IPS-NIHi7 (cell line): ENCODE measurements around the gene NAA10.

ENCODE experiments used
- DNase-seq: peaks from one replicate; pipeline ENCODE4 v3.0.0; 2012; ENCODE audit warnings: mixed read lengths; ENCODE audit errors: extremely low spot score

NAA10 gene

DNA sequence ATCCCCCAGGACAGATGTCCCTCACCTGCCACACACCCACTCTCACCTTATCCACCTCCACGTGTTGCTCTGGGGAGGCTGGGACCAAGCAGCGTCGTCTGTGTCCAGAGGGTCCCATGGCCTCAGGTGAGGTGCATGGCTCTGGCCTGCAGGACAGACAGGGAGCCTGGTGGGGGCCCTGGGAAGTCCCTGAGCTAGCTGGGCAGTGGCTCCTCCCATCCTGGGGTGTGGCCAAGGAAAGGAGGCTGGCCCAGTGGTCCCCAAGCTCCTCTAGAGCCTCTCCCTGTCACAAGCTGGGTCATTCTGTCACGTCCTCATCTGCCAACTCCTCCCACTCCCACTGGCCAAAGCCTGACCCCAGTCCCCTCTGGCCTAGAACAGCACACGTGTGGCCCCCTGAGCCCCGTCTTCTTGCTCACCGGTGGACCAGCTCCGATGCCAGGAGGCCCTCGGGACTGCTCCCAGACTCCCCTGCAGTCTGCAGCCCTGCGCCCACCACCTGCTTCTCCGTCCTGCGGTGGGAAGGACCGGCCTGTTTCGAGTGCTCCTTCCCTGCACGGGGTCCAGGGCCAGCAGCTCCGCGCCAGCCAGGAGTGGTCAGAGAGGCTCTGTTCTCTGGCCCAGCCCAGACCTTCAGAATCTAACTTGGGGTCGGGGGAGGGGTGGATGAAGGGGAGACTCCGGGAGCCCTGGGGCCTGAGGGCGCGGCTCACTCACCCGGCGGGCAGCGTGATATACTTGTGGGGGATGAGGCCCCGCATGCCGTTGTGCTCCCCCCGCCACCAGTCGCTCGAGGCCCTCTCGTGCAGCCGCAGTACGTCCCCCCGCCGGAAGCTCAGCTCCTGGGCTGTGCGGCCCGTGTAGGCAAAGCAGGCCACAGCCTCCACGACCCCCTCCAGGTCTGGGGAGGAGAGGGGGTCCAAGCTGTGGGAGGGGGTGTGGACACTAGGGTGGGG is 25.5 kb downstream of the NAA10 start:
- peak; percentile 49 for DNase-seq

DNA sequence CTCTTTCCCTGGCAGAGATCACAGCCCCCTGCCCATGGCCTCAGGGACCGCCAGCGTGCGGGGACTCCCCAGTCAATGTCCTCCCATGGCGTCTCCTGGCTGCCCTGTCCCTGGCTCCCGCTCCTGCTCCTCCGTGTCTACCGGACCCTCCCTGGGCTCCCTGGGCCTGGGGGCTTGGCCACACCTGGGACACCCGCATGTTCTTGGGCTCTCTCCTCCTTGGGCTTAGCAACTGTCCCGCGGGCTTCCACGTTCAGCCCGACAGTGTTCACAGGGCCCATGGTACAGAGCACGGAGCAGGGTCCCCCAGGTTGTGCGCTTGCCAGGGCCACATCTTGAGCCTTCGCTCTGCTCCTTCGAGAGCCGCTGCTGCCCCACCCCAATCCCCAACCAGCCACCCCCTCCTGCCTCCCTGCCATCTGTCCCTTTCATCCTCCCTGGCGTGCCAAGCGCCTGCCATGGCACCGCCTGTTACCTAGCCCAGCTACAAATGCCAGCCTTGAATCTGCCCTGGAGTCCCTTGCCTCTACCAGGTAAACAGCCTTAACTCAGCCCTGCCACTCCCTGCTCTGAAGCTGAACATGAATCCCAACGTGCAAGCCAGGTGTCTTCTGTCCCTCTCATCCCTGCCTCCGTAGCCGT is 26.5 kb downstream of the NAA10 start:
- no peak for DNase-seq

DNA sequence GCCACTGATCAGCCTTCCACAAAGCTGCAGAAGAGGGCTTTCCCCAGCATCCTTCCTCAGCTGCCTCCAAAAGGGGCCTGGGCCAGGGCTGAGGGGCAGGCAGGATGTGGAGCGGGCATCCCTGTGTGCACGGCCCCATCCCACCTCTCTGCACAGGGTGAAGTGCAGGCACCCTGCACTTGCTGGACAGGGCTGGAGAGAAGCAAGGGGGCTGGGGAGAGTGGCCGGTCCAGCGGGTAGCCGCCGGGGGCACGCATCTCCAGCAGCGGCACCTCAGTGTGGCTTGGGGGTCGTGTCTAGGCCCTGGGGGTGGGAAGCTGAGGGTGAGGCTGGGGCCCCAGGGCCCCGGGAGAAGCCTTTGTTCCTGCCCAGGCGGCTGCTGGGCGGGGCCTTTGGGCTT is 27.4 kb downstream of the NAA10 start:
- DNase-seq, result no peak

DNA sequence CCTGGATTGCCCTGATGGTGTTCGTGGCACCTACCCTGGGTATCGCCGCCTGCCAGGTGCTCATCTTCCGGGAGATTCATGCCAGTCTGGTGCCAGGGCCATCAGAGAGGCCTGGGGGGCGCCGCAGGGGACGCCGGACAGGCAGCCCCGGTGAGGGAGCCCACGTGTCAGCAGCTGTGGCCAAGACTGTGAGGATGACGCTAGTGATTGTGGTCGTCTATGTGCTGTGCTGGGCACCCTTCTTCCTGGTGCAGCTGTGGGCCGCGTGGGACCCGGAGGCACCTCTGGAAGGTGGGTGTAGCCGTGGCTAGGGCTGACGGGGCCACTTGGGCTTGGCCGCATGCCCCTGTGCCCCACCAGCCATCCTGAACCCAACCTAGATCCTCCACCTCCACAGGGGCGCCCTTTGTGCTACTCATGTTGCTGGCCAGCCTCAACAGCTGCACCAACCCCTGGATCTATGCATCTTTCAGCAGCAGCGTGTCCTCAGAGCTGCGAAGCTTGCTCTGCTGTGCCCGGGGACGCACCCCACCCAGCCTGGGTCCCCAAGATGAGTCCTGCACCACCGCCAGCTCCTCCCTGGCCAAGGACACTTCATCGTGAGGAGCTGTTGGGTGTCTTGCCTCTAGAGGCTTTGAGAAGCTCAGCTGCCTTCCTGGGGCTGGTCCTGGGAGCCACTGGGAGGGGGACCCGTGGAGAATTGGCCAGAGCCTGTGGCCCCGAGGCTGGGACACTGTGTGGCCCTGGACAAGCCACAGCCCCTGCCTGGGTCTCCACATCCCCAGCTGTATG is 28.5 kb downstream of the NAA10 start:
- DNase-seq, result no peak

DNA sequence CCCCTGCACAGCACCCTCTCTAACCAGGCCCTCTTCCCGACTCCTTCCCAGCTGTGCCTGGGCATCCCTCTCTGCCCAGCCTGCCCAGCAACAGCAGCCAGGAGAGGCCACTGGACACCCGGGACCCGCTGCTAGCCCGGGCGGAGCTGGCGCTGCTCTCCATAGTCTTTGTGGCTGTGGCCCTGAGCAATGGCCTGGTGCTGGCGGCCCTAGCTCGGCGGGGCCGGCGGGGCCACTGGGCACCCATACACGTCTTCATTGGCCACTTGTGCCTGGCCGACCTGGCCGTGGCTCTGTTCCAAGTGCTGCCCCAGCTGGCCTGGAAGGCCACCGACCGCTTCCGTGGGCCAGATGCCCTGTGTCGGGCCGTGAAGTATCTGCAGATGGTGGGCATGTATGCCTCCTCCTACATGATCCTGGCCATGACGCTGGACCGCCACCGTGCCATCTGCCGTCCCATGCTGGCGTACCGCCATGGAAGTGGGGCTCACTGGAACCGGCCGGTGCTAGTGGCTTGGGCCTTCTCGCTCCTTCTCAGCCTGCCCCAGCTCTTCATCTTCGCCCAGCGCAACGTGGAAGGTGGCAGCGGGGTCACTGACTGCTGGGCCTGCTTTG is 29.2 kb downstream of the NAA10 start:
- no peak for DNase-seq

DNA sequence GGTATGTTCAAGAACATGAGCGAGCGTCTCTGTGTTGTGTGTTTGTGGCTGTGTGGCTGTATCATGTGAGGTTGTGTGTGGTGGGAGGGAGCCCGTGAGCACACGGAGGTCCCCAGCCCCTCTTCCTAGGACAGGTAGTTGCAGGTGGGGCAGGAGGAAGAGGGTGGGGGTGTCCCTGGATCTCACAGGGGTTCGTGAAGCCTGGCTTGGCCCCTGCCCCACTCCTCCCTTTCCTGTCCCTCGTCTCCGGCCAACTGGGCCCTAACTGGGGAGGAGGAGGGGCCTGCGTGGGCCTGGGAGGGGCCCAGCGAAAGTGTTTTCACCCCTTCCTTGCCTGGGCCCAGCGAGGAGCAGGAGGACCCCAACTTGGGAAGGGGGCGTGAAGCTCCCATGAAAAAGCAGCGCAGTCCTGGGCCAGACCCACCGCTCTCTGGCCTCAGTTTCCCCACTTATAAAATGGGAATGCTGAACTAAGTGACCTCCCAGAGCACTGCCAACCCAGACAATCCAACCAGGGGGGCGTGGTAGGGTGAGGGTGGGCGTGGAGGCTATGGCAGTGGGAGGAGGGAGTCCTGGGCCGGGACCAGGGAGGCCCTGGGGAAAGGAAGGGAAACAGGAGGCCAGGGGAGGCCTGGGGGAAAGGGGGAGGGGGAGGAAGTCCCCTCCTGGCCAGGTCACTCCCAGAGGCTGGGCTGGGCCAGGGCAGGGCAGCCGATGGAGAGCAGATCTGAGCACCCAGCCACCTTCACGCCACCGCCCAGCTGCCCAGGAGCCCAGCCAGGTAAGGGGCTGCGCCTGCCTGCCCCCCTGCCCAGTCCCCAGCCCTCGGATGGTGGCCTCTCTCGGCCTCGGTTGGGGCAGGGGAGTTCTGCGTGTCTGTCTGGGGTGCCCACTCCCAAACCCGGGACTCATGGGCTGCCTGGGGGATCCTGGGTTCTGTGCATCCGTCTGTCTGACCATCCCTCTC is 30.6 kb downstream of the NAA10 start, which contains the start of gene AVPR2:
TSS of gene AVPR2 (plus strand) at position 683 of the 967 bp plus-strand sequence. CDS start 473 bp downstream, outside the sequence.
- DNase-seq, result no peak

DNA sequence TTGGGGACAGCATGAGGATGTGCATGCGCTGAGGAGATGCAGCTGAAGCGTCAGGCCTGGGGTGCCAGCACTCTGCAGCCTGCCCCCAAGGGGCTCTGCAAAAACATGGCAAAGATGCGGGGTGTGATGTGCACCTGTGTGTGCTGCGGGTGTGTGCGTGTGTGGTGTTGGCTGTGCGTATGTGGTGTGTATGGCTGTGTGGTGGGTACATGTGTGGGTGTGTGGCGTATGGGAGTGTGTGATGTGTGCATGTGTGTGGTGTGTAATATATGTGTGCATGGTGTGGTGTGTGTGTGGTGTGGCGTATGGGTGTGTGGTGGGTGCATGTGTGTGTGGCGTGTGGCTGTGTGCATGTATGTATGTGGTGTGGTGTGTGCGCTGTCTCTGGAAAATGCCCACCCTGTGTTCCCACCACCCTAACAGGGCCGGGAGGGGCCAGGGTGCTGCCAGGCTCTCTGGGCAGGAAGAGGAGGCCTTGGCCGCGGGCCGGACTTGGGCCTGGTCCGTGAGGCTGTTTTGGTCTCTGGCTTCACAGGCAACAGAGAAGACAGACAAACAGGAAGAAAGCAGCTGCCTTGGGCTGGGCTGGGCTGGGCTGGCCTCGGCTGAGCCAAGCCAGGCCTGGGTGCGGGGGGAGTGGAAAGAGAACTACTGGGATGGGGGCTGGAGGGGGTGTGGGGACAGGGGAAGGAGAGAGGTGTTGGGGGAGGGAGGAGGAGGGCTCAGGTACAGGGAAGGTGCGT is 31.4 kb downstream of the NAA10 start:
- DNase-seq, result no peak

DNA sequence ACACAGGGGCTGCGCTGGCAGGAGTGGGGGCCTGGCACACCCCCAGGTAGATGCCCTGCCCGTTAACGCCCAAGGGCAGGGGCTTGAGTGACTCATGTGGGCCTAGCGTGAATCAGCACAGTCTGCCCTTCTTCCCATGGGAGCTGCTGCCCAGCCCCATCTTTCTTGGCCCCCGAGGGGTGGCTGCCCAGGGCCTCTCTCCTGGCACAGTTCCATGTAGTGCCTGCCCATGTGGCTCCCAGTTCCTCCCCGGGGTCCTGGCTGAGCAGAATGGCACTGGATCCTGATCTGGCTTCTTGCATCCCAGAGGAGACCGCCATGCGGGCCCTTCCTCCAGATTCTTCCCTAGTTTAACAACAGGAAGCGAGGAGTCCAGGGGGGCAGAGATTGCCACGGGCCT is 32.5 kb downstream of the NAA10 start:
- no peak for DNase-seq

DNA sequence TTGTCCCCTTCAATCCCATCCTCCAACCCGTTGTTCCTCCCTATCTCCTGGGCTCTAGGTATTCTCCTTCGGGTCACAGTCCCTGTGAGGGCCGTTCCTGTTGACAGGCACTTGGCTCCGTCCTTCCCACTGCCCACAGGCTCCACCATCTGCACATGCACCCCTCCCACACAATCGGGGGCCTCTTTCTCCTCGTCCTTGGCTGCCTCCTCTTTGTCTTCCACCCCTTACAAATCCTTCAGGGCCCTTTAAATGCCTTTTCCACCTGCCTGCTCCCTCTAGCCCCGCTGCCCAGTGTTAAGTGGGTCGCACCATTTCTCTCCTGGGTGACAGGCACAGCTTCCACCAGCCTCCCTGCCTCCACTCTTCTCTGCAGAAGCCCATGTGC is 33.1 kb downstream of the NAA10 start:
- no peak for DNase-seq

DNA sequence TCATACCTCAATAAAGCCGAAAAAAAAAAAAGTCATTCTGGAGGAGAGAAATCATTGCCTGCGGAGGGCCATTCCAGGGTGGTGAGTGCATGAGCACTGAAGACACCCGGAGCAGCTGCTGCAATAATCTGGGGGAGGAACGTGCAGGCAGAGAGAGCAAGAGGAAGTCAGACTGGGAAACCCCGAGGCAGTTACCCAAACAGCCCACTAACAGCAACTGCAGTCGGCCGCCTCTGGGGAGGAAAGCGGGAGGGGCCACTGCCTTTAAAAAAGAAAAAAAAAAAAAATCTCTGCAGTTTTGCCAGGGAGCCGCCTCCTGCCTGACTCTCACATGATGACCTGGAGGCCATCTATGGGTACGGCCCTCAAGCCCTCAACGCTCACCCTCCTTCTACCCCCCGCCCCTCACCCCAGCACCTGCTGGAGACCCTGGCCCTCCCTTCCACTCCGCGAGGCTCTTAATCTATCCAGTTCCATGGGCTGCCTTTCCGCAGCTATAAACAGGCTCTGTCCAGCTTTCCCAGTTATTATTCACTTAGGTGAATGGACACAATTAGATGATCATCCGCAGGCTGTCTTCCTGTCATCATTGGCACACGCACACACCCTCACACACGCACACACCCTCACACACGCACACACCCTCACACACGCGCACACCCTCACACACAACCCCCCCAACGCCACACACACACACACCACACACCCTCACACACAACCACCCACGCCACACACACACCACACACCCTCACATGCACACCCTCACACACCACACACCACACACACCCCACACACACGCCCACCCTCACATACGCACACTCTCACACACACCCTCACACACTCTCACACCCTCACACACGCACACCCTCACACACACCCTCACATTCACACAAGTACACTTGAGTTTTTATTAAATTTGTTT is 33.7 kb downstream of the NAA10 start:
- peak; percentile 63 for DNase-seq

DNA sequence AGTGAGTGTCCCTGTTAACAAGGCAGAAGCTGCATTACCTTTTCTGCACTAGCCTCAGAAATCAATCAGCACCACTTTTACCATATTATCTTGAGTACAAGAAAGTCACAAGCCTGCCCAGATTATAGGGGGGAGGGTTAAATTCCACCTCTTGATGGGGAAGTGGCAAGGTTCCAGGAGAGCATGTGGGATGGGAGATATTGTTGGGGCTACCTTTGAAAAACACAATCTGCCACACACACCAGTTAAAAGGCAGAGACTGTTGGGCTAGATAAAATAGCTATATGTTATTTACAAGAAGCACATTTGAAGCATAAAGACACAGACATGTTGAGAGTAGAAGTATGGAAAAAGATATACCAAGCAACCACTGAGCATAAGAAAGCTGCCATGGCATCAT is 36.9 kb downstream of the NAA10 start:
- no peak for DNase-seq

DNA sequence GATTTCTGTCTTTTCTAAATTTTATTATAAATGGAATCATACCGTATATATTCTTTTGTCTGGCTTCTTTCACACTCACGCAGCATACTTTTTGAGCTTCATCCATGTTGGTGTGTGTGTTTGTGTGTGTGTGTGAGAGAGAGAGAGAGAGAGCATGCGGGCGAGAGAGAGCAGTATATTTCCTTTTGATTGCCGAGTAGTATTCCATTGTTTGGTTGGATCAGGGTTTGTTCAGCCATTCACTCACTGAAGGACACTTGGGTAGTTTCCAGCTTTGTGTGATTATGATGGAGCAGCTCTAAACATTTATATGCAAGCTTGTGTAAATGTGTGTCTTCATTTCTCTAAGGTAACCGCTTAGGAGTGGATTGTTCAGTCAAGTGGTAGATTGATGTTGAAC is 45.7 kb downstream of the NAA10 start:
- no peak for DNase-seq

DNA sequence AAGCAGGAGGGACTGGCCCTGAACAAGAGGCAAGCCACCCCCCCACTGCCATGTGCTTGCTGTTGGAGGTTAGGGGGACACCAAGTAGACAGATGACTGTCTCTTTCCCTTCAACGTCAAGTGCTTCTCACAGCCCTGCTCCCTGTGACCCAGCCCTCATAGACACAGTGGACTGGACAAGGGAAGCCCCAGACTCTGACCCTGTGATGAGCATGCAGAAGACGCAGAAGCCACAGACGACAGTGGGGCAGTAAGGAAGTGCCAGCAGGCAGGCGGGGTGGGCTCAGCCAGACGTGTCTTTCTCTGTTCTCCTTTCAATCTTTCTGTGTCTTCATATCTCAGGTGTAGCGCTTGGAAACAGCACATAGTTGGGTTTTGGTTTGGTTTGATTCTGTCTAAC is 46.5 kb downstream of the NAA10 start:
- no peak for DNase-seq

DNA sequence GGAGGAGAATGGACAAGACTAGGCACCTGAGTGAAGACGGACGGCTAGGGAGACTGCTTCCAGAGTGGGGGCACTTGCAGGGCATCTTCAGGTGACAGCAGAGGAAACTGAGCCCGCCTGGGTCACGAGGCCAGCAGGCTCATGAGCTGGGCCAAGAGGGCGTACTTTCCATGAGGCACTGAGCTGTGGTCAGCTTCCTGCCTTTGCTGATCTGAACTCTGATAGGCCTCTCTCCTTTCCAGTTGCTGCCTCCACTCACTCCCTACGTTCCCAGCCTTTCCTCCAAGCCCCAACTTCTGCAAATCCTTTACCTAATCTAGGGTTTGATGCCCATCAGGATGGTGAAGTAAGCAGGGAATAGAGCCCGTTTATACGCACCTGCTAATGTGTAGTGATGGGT is 47.5 kb downstream of the NAA10 start:
- no peak for DNase-seq

DNA sequence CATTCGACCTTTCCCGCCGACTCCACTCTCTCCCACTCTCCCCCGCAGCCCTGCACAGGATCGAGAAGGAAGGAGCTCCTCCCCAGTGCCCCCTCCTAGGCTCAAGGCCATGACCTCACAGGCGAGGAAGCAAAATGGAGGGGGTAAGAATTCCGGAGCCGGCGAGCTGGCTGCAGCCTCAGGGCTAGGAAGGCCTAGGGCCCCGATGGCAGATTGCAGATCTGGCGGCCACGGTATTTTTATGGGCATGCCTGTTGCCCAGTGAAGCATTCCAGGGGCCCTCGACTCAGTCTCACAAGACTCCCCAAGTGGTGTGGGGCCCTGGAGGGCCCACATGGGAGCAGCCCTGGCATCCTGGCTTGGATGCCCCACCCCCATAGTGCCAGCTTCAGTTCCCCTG is 47.9 kb downstream of the NAA10 start:
- peak; percentile 43 for DNase-seq

DNA sequence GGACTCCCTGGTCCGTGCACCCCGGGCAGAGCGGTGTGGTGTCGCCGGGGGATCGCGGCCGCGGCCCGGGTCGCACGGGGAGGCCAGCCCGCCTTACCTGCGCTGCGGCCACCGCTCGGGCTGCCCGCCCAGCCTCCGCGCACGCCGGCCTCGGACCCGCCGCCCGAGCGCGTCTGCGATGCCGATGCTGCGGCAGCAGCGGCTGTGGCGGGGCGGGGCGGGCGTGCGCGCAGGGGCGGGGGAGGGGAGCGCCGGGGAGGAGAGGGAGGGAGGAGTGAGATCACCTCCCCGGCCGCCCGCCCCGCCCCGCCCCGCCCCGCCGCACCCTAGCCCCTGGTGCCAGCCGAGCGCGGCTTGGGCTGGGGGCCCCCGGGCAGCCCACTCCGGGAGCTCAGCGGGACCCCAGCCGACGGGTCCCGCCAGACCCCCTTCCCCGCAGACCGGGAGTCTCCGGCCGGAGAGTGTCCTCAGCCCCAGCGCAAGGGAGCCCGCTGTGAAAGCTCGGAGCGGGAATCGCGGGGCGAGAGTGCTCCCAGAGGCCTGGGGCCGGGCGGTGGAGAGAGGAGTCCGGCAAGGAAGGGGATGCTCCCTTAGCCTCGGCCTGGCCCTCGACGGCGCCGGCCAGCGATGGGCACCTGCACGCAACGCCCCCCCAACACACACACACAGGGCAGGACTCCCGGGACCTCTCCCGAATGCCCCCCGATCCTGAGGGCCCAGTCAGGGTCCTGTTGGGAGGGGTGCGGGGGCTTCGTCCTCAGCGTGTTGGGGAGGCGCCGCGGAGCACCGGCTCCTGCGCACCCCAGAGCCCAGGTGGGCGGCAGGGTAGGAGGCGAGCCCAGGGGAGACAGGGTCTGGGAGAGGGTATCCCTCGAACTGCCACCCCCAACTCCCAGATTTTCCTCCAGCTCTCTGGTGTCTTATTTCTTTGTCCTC is 48.6 kb downstream of the NAA10 start, which contains the start of gene L1CAM:
TSS of gene L1CAM (minus strand) at position 206 of the 936 bp plus-strand sequence. CDS start 10,337 bp downstream, outside the sequence.
- DNase-seq, result no peak

DNA sequence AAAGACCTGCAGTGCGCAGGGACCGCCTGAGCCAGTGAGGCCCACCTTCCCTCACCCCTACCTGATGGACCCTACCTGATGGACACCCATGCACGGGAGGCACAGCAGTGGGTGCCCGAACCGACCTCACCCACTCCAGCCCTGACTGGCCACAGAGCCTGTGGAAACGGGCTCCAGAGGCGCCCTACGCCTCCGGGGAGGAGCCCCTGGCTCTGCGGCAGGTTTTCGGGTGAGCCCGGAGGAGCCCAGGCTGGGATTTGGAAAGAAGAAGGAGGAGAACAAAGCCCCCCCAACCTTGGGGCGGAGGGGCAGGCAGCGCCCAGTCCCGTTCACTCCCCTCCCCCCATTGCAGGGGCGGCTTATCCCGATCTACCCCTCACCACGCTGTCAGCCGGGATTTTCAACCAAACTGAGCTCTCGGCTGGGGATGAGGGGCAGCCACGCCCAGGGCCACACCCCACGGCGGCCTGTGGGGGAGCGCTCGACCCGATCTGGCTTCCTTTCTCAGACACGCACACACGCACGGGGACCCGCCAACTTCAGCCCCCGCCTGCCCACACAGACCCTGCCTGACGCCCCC is 49.5 kb downstream of the NAA10 start:
- no peak for DNase-seq
